ENCODE results near the gene INPP4B. TPM values are rescaled to one million over a fixed set of nuclear protein-coding genes. Genes with fewer than 3 reads are reported as not detected.

Gene INPP4B
- total RNA-seq, 1 experiment from 2014 or later: 14.3 TPM

GRCh38 chr4:142156256-142156655 lies 689.8 kb downstream of the INPP4B start:
- no peak overlapping the region for H2AFZ ChIP-seq (ENCODE audit: low read depth, low read length, poor library complexity, severe bottlenecking)
- H3K4me2 ChIP-seq (ENCODE audit: low read length): no peak overlapping the region
- H3K9ac ChIP-seq (ENCODE audit: low read length): no peak overlapping the region
- CTCF ChIA-PET: no interaction called here
- RAD21 ChIA-PET (ENCODE audit: low non-redundant PET in 1 of 2, low total read pairs in 2 of 2, uncharacterized antibody in 2 of 2, unreplicated experiment in 2 of 2): no interaction called here
- no peaks in the 10 kb centered on the region for H3K9me2 ChIP-seq (ENCODE audit: insufficient read depth)
- no peaks in the 10 kb centered on the region for H4K20me1 ChIP-seq (ENCODE audit: insufficient read depth)
- POLR2A ChIA-PET: no interaction called here
- H3K27me3 ChIP-seq (ENCODE audit: insufficient read depth, low read length): no peaks in the 10 kb centered on the region
- H3K4me3 ChIP-seq (replicated peaks in 1 of 2; ENCODE audit: low read depth in 1 of 2, low read length in 2 of 2): no peak overlapping the region
- DNase-seq (ENCODE audit: low read depth, low spot score) (no peak), ATAC-seq (no peak)
- H3K4me1 ChIP-seq (ENCODE audit: control insufficient read depth in 1 of 2, insufficient read depth in 2 of 2, low read length in 2 of 2): no peaks in the 10 kb centered on the region
- H3K9me3 ChIP-seq (ENCODE audit: control insufficient read depth in 1 of 2, insufficient read depth in 1 of 2, low read depth in 1 of 2, low read length in 2 of 2): no peaks in the 10 kb centered on the region
- no peaks in the 10 kb centered on the region for H3K79me2 ChIP-seq (ENCODE audit: insufficient read depth, low read length)
- intact Hi-C loops (cut with micrococcal nuclease): no loop called here
- BruUV-seq (replicated peaks): no TSS peak
- H3K27ac ChIP-seq (ENCODE audit: low read depth, low read length): no peak overlapping the region
- H3K36me3 ChIP-seq (ENCODE audit: control insufficient read depth in 1 of 2, insufficient read depth in 2 of 2, low read length in 2 of 2): no peaks in the 10 kb centered on the region
- TF ChIP-seq REST (IDR thresholded peaks at IDR 0.05; ENCODE audit: low read depth): no peak
- no peak for TF ChIP-seq ZFX (IDR thresholded peaks at IDR 0.05)
- no peak for TF ChIP-seq MAX (IDR thresholded peaks at IDR 0.05)
- no peak for TF ChIP-seq CTCF (IDR thresholded peaks at IDR 0.05 in 2 of 3, conservative IDR thresholded peaks at IDR 0.05 in 1 of 3; ENCODE audit: borderline replicate concordance in 1 of 3, insufficient read depth in 1 of 3, low read depth in 2 of 3, low read length in 2 of 3)
- TF ChIP-seq FOSL1 (IDR thresholded peaks at IDR 0.05; ENCODE audit: low read depth): no peak
- TF ChIP-seq JUND (IDR thresholded peaks at IDR 0.05): no peak
